Measurements from ENCODE around the gene GNG7.

GNG7 gene

DNA sequence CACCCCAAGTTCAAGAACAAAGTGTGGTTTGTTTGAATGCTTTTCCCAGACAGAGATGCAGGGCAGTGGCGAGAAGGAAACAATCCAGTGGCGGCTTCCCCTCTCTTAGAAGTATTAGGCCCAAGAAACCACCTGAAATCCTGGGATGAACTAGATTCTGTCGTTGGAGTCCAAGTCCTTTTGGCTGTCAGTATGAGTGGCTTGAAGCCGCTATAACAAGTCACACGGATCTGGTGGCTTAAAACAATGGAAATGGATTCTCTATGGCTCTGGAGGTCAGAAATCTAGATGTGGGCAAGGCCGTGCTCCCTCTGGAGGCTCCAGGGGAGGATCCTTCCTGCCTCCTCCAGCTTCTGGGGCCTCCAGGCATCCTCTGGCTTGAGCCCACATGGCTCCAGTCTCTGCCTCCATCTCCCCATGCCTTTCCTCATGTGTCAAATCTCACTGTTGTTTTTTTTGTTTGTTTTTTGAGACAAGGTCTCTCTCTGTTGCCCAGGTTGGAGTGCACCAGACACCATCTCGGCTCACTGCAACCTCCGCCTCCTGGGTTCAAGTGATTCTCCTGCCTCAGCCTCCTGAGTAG, 97.7 kb downstream of the GNG7 start:
- no peak overlapping the region for H3K4me3 ChIP-seq (ENCODE audit: low read depth, low read length)
- DNase-seq (ENCODE audit: low read depth), result no peak

DNA sequence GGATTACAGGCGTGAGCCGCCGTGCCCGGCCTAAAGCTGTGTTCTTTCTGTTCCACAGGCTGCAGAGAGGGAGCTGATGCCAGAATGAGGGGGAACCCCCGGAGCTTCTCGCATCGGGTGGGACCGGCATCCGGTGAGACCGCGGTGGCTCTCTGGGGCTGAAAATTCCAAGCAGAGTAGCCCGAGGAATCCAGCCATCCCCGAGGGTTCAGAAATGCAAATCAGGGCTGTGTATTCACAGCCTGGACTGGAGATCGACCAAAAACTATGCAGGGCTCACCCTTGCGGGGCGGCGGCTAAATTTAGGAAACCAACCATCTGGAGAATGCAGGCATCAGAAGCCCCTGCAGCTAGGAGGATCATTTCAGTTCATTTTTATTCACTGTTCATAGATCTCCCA, 99.2 kb downstream of the GNG7 start:
- TF ChIP-seq, protein P1, sequence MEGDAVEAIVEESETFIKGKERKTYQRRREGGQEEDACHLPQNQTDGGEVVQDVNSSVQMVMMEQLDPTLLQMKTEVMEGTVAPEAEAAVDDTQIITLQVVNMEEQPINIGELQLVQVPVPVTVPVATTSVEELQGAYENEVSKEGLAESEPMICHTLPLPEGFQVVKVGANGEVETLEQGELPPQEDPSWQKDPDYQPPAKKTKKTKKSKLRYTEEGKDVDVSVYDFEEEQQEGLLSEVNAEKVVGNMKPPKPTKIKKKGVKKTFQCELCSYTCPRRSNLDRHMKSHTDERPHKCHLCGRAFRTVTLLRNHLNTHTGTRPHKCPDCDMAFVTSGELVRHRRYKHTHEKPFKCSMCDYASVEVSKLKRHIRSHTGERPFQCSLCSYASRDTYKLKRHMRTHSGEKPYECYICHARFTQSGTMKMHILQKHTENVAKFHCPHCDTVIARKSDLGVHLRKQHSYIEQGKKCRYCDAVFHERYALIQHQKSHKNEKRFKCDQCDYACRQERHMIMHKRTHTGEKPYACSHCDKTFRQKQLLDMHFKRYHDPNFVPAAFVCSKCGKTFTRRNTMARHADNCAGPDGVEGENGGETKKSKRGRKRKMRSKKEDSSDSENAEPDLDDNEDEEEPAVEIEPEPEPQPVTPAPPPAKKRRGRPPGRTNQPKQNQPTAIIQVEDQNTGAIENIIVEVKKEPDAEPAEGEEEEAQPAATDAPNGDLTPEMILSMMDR (IDR thresholded peaks at IDR 0.05; ENCODE audit: low read depth, low read length, missing control alignments), result no peak
- no peak for DNase-seq (ENCODE audit: low read depth)
- H3K4me3 ChIP-seq (ENCODE audit: low read depth, low read length), result no peak overlapping the region

More for the DNA sequence above, 97.7 kb downstream of the GNG7 start:
- TF ChIP-seq, protein P1 (IDR thresholded peaks at IDR 0.05; ENCODE audit: low read depth, low read length, missing control alignments), result no peak

DNA sequence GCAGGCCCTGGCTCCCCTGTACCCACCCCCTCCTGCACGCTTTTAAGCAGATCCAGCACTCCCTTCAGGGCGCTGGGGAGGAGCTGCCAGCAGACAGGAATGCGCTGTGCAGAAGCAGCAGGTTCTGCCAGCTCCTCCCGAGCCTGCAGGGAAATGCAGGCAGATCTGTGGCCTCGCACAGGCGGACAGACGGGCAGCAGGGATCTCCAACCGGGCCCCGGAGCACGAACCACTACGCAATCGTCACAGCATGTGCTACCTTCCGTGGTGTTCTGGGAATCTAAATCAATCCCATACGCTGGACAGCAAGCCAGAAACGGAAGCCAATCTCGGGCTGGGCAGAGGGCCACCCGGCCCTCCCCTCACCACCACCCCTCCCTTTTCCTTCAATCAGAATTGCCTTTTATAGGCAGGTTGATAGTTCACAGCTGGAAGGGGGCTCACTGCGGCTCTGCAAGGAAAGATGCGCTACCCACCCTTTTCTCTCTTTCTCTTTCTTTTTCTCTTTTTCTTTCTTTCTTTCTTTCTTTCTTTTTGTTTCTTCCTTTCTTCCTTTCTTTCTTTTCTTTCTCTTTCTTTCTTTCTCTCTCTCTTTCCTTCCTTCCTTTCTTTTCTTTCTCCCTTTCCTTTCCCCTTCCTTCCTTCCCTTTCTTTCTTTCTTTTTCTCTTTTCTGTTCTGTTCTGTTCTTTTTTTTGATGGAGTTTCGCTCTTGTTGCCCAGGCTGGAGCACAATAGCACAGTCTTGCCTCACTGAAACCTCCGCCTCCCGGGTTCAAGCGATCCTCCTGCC, 99.9 kb downstream of the GNG7 start:
- H3K4me3 ChIP-seq (ENCODE audit: low read depth, low read length), result no peak overlapping the region
- TF ChIP-seq, protein P1 (IDR thresholded peaks at IDR 0.05; ENCODE audit: low read depth, low read length, missing control alignments), result no peak
- no peak for DNase-seq (ENCODE audit: low read depth)

DNA sequence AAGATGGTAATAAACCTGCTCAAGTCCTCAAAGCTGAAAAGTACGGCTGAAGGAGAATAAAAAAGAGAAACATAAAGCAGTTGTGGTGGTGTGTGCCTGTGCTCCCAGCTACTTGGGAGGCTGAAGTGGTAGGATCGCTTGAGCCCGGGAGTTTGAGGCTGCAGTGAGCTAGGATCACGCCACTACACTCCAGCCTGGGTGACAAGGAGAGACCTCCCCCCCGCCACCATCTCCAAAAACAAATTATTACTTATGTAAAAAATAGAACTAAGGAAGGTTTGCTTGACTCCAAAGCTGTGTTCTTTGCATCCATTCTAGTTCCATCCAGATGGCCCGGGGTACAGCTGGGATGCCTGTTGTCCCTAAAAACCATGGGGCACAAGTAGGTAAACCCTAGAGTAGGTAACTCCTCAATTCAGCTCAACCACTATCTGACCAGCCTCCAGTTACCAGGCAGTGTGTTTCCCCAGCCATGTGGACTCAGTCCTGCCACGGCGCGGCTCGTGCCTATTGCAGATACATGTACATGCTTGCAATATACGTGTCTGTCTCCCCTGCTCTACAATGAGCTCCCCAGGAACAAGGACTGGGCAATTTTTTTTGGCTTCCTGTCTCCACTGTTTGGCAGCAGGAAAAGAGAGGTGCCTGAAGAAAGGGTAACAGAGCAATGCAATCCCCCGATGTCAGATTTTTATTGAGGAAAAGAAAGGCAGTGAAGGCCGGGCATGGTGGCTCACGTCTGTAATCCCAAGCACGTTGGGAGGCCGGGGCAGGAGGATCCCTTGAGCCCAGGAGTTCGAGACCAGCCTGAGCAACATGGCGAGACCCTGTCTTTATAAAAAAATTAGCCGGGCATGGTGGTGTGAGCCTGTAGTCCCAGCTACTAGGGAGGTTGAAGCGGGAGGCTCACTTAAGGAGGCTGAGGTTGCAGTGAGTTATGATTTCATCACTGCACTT, 101.3 kb downstream of the GNG7 start:
- TF ChIP-seq, protein P1 (IDR thresholded peaks at IDR 0.05; ENCODE audit: low read depth, low read length, missing control alignments), result no peak
- no peak for DNase-seq (ENCODE audit: low read depth)
- no peak overlapping the region for H3K4me3 ChIP-seq (ENCODE audit: low read depth, low read length)

DNA sequence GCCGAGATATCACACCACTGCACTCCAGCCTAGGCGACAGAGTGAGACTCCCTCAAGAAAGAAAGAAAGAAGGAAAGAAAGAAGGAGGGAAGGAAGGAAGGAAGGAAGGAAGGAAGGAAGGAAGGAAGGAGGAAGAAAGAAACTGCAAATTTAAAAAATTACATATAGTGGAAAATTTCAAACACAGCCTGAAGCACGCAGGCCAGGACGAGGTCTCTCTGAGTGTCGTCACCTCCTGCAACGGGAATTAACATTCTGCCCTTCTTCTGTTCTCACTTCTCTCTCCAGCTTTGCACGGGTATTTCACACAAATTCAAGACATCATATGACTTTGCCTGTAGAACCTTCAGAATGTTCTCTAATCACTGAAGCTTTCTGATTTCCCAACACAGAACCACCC, 108.2 kb downstream of the GNG7 start:
- no peak for DNase-seq (ENCODE audit: low read depth)

DNA sequence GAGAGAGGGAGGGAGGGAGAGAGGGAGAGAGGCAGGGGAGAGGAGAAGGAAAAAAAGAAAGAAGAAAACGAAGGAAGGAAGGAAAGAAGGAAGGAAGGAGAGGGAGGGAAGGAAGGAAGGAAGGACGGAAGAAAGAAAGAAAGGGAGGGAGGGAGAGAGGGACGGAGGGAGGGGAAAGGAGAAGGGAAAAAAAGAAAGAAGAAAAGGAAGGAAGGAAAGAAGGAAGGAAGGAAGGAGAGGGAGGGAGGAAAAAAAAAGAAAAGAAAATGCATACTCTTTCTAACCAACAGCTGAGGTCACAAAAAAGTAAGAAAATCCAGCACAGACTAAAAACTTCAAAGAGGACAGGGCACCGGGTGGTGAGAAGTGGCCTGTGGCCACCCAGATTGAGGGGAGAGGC, 109.7 kb downstream of the GNG7 start:
- no peak overlapping the region for H3K4me3 ChIP-seq (ENCODE audit: low read depth, low read length)
- DNase-seq (ENCODE audit: low read depth), result no peak
- TF ChIP-seq, protein P1 (IDR thresholded peaks at IDR 0.05; ENCODE audit: low read depth, low read length, missing control alignments), result no peak

More for the DNA sequence above, 108.2 kb downstream of the GNG7 start:
- no peak overlapping the region for H3K4me3 ChIP-seq (ENCODE audit: low read depth, low read length)
- TF ChIP-seq, protein P1 (IDR thresholded peaks at IDR 0.05; ENCODE audit: low read depth, low read length, missing control alignments), result no peak
